Activated CD8-positive, alpha-beta memory T cell treated with anti-CD3 and anti-CD28 coated beads, Interleukin-2, amount 50 U/mL, for 1 hour (primary cell): ENCODE data around the gene DCAF4L1.

Source experiments
- DNase-seq: peaks from one replicate; pipeline ENCODE4 v3.0.0-alpha.2; 2020; ENCODE audit errors: extremely low read depth

DCAF4L1 gene

GRCh38 chr4:41990365-41991111 lies 9.0 kb downstream of the DCAF4L1 start, which contains the start of gene SLC30A9:
TSS of gene SLC30A9 (plus strand) at chr4:41990530. CDS start at chr4:41990652, 122 bp downstream.
- peak; percentile 93 for DNase-seq

GRCh38 chr4:41991916-41992767 lies 10.6 kb downstream of the DCAF4L1 start:
- no peak for DNase-seq

- DNase-seq: no peak
Measured at GRCh38 chr4:41992967-41993857, 11.7 kb downstream of the DCAF4L1 start.

GRCh38 chr4:41994461-41994985 lies 13.0 kb downstream of the DCAF4L1 start:
- no peak for DNase-seq

GRCh38 chr4:41998019-41998418 lies 16.5 kb downstream of the DCAF4L1 start:
- DNase-seq: no peak

- DNase-seq: no peak
Measured at GRCh38 chr4:41999321-41999720, 17.8 kb downstream of the DCAF4L1 start.

- DNase-seq: no peak
Measured at GRCh38 chr4:42008011-42008786, 26.6 kb downstream of the DCAF4L1 start.

- no peak for DNase-seq
Measured at GRCh38 chr4:42015438-42015837, 33.9 kb downstream of the DCAF4L1 start.

GRCh38 chr4:42018451-42018850 lies 36.9 kb downstream of the DCAF4L1 start:
- DNase-seq: no peak
